ENCODE measurements around the gene ADAMTSL5.
"Not testable (repeated sequence)": the region's sequence is repeated elsewhere in the genome, so short reads cannot be mapped to it uniquely, and the experiment has no call there.

- not testable (repeated sequence) for TF ChIP-seq SP1 (IDR thresholded peaks at IDR 0.05); RAD21 (IDR thresholded peaks at IDR 0.05); FOXA1 (IDR thresholded peaks at IDR 0.05); TAF1 (conservative IDR thresholded peaks at IDR 0.05); EGR1 (IDR thresholded peaks at IDR 0.05; ENCODE audit: low read depth in 2 of 2); NR2F2 (IDR thresholded peaks at IDR 0.05); JUND (IDR thresholded peaks at IDR 0.05); YY1 (IDR thresholded peaks at IDR 0.05)
- TF ChIP-seq, protein P1, sequence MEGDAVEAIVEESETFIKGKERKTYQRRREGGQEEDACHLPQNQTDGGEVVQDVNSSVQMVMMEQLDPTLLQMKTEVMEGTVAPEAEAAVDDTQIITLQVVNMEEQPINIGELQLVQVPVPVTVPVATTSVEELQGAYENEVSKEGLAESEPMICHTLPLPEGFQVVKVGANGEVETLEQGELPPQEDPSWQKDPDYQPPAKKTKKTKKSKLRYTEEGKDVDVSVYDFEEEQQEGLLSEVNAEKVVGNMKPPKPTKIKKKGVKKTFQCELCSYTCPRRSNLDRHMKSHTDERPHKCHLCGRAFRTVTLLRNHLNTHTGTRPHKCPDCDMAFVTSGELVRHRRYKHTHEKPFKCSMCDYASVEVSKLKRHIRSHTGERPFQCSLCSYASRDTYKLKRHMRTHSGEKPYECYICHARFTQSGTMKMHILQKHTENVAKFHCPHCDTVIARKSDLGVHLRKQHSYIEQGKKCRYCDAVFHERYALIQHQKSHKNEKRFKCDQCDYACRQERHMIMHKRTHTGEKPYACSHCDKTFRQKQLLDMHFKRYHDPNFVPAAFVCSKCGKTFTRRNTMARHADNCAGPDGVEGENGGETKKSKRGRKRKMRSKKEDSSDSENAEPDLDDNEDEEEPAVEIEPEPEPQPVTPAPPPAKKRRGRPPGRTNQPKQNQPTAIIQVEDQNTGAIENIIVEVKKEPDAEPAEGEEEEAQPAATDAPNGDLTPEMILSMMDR (IDR thresholded peaks at IDR 0.05; ENCODE audit: low read depth, low read length, missing input control): not testable (repeated sequence)
- TF ChIP-seq, protein P2, sequence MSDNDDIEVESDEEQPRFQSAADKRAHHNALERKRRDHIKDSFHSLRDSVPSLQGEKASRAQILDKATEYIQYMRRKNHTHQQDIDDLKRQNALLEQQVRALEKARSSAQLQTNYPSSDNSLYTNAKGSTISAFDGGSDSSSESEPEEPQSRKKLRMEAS (IDR thresholded peaks at IDR 0.05): not testable (repeated sequence)
- TF ChIP-seq, protein P3, sequence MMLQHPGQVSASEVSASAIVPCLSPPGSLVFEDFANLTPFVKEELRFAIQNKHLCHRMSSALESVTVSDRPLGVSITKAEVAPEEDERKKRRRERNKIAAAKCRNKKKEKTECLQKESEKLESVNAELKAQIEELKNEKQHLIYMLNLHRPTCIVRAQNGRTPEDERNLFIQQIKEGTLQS (IDR thresholded peaks at IDR 0.05): not testable (repeated sequence)
Observed at GRCh38 chr19:1539749-1540148, 26.9 kb upstream of the ADAMTSL5 start.

All from liver (tissue), 3 donors.